Smooth muscle cell (in vitro differentiated cells): ENCODE results near the gene C2CD2L. TPM values are rescaled to one million over a fixed set of nuclear protein-coding genes. Genes with fewer than 3 reads are reported as not detected.
A peak's percentile ranks its signal among the peaks of the same experiment; 100 is the strongest.

Experiments
- DNase-seq: peaks from one replicate; lab custom pipeline; 2025; ENCODE audit not compliant: unreplicated experiment; lab: John Stamatoyannopoulos, UW
- H2AFZ ChIP-seq: fragments of 200-600 bp; sonication (generic); 2 replicates; pipeline ENCODE4 v1.6.0; 2016; ENCODE audit warnings: antibody characterized with exemption, low read depth, mild to moderate bottlenecking
- H3F3A ChIP-seq: fragments of 200-600 bp; sonication (generic); 2 replicates; pipeline ENCODE4 v1.6.0; 2017; ENCODE audit warnings: antibody characterized with exemption, low read depth
- H3K27ac ChIP-seq: fragments of 200-600 bp; sonication (generic); 2 replicates; pipeline ENCODE4 v1.5.1; 2016; ENCODE audit warnings: low read depth, mild to moderate bottlenecking
- H3K27me3 ChIP-seq: fragments of 200-600 bp; sonication (generic); 2 replicates; pipeline ENCODE4 v1.6.1; 2016; ENCODE audit warnings: low read depth, mild to moderate bottlenecking
- H3K36me3 ChIP-seq: fragments of 200-600 bp; sonication (generic); 2 replicates; pipeline ENCODE4 v1.5.1; 2016; ENCODE audit warnings: low read depth
- H3K4me1 ChIP-seq: fragments of 200-600 bp; sonication (generic); 2 replicates; pipeline ENCODE4 v1.5.1; 2016; ENCODE audit warnings: low read depth
- H3K4me2 ChIP-seq: fragments of 200-600 bp; sonication (generic); 2 replicates; pipeline ENCODE4 v1.6.0; 2016; ENCODE audit warnings: mild to moderate bottlenecking
- H3K4me3 ChIP-seq: fragments of 200-600 bp; sonication (generic); 2 replicates; pipeline ENCODE4 v1.5.1; 2016; ENCODE audit warnings: mild to moderate bottlenecking
- H3K79me2 ChIP-seq: fragments of 200-600 bp; sonication (generic); 2 replicates; pipeline ENCODE4 v1.6.0; 2016; ENCODE audit warnings: low read depth, mild to moderate bottlenecking
- H3K9ac ChIP-seq: fragments of 200-600 bp; sonication (generic); 2 replicates; pipeline ENCODE4 v1.6.0; 2016; ENCODE audit warnings: low read depth
- H3K9me3 ChIP-seq: fragments of 200-600 bp; sonication (generic); replicated peaks from 2 replicates; pipeline ENCODE4 v1.5.1; 2016; ENCODE audit warnings: low read depth
- H4K20me1 ChIP-seq: fragments of 200-600 bp; sonication (generic); 2 replicates; pipeline ENCODE4 v1.6.0; 2016; ENCODE audit warnings: low read depth
- CTCF ChIP-seq: fragments of 200-600 bp; sonication (generic); IDR thresholded peaks from 2 replicates; pipeline ENCODE4 v1.5.1; 2017; ENCODE audit warnings: borderline replicate concordance, mild to moderate bottlenecking, antibody characterized with exemption; ENCODE audit not compliant: insufficient read depth, poor library complexity, severe bottlenecking
- WGBS: methylation state at CpG from one replicate; pipeline ENCODE4 v1.1.7; 2016; ENCODE audit warnings: low lambda C conversion rate; 5-methylcytosine and 5-hydroxymethylcytosine counted together
- polyA plus RNA-seq: library from polyadenylated mRNA; unstranded; fragments of >200 nt; fragmentation: Nextera tagmentation; extraction: Ambion mirVana; gene quantifications from 2 replicates; pipeline ENCODE4 v1.2.1, GENCODE V29; 2016
- total RNA-seq: library from RNA; depleted of rRNA; stranded (reverse); fragments of >200 nt; gene quantifications from 2 replicates; pipeline ENCODE4 v1.2.3, GENCODE V29; 2014

Gene C2CD2L
- total and polyA plus RNA-seq, 2 experiments from 2014 or later = 4.8 to 7.2 TPM

GRCh38 chr11:119078675-119079420 lies 28.3 kb upstream of the C2CD2L start:
- H4K20me1 ChIP-seq = no peaks in the 10 kb centered on the region
- no peak for TF ChIP-seq CTCF
- H3K79me2 ChIP-seq = no peaks in the 10 kb centered on the region
- no peaks in the 10 kb centered on the region for H3F3A ChIP-seq
- no peak overlapping the region for H3K9ac ChIP-seq
- no peaks in the 10 kb centered on the region for H3K9me3 ChIP-seq
- no peak overlapping the region for H3K4me2 ChIP-seq
- DNase-seq = no peak
- WGBS = 96% methylated on average over 19 of the region's 19 CpGs
- H3K4me3 ChIP-seq = no peak overlapping the region
- H3K27ac ChIP-seq = no peak overlapping the region
- no peaks in the 10 kb centered on the region for H3K27me3 ChIP-seq
- peaks cover 5% of the 10 kb centered on the region for H3K36me3 ChIP-seq
- no peak overlapping the region for H2AFZ ChIP-seq
- no peaks in the 10 kb centered on the region for H3K4me1 ChIP-seq

GRCh38 chr11:119081682-119082260 lies 25.4 kb upstream of the C2CD2L start:
- WGBS = 88% methylated on average over 7 of the region's 7 CpGs
- H3K36me3 ChIP-seq = peaks cover 5% of the 10 kb centered on the region
- peaks cover 10% of the 10 kb centered on the region for H3K4me1 ChIP-seq
- no peaks in the 10 kb centered on the region for H4K20me1 ChIP-seq
- peaks cover 9% of the 10 kb centered on the region for H3K79me2 ChIP-seq
- no peak overlapping the region for H3K27ac ChIP-seq
- no peak overlapping the region for H3K4me3 ChIP-seq
- TF ChIP-seq CTCF = no peak
- no peak overlapping the region for H3K9ac ChIP-seq
- no peaks in the 10 kb centered on the region for H3K9me3 ChIP-seq
- DNase-seq = no peak
- no peaks in the 10 kb centered on the region for H3F3A ChIP-seq
- H3K27me3 ChIP-seq = no peaks in the 10 kb centered on the region
- no peak overlapping the region for H2AFZ ChIP-seq
- no peak overlapping the region for H3K4me2 ChIP-seq

- peak within 1 kb of the TSS; percentile 80 for H3K9ac ChIP-seq
- H3K27ac ChIP-seq = peak within 1 kb of the TSS; percentile 92
- WGBS = under 1% methylated on average over 45 of the region's 45 CpGs
- H3K4me2 ChIP-seq = peak within 1 kb of the TSS; percentile 90
- no peaks in the 10 kb centered on the region for H3K36me3 ChIP-seq
- H3K4me1 ChIP-seq = peaks cover 10% of the 10 kb centered on the region
- no peaks in the 10 kb centered on the region for H3F3A ChIP-seq
- H3K27me3 ChIP-seq = no peaks in the 10 kb centered on the region
- peak; percentile 86 for DNase-seq
- TF ChIP-seq CTCF = no peak
- H3K4me3 ChIP-seq = peak within 1 kb of the TSS; percentile 93
- H3K9me3 ChIP-seq = no peaks in the 10 kb centered on the region
- H3K79me2 ChIP-seq = peaks cover 14% of the 10 kb centered on the region
- peak within 1 kb of the TSS; percentile 92 for H2AFZ ChIP-seq
- H4K20me1 ChIP-seq = no peaks in the 10 kb centered on the region
Observed at GRCh38 chr11:119084663-119085436, 22.3 kb upstream of the C2CD2L start, which contains the start of gene HMBS. HMBS (plus strand) TSS chr11:119084881; CDS start chr11:119085034, 153 bp downstream.
